SK-N-SH treated with all-trans-retinoic acid at 6 μM for 48 hours (cell line): ENCODE measurements around the gene NEDD4.

Source experiments
- ATAC-seq: fragments of 200-7000 bp; cut with Tn5 transposase; 3 replicates; pipeline ENCODE4 v1.9.1; 2020; ENCODE audit warnings: mild to moderate bottlenecking, moderate library complexity
- ARNTL ChIP-seq: fragments of 450-650 bp; formaldehyde crosslinking; IDR thresholded peaks from 2 replicates; pipeline ENCODE4 v1.5.0; 2020; ENCODE audit warnings: low read depth, mild to moderate bottlenecking, moderate library complexity, borderline replicate concordance
- BACH2 ChIP-seq: fragments of 250-450 bp; sonication (Bioruptor Pico); IDR thresholded peaks from 2 replicates; pipeline ENCODE4 v1.9.0; 2021; ENCODE audit warnings: mild to moderate bottlenecking, borderline replicate concordance
- CSDC2 ChIP-seq: fragments of 250-450 bp; sonication (Bioruptor Pico); IDR thresholded peaks from 2 replicates; pipeline ENCODE4 v1.5.0; 2020; ENCODE audit warnings: mild to moderate bottlenecking, moderate library complexity
- ESRRG ChIP-seq: fragments of 250-450 bp; sonication (Bioruptor Pico); IDR thresholded peaks from 2 replicates; pipeline ENCODE4 v1.6.1; 2021; ENCODE audit warnings: mild to moderate bottlenecking
- GLIS3 ChIP-seq: fragments of 250-450 bp; sonication (Bioruptor Pico); IDR thresholded peaks from 2 replicates; pipeline ENCODE4 v1.5.0; 2020; ENCODE audit warnings: mild to moderate bottlenecking, moderate library complexity
- OSR1 ChIP-seq: fragments of 250-450 bp; sonication (Bioruptor Pico); IDR thresholded peaks from 2 replicates; pipeline ENCODE4 v1.8.0; 2022; ENCODE audit warnings: moderate library complexity, mild to moderate bottlenecking, inconsistent platforms
- PPARA ChIP-seq: fragments of 250-450 bp; sonication (Bioruptor Pico); IDR thresholded peaks from 2 replicates; pipeline ENCODE4 v1.5.0; 2020; ENCODE audit warnings: mild to moderate bottlenecking, borderline replicate concordance
- RARB ChIP-seq: fragments of 250-450 bp; sonication (Bioruptor Pico); IDR thresholded peaks from 2 replicates; pipeline ENCODE4 v1.8.0; 2021; ENCODE audit warnings: mild to moderate bottlenecking, moderate library complexity
- SNAI2 ChIP-seq: fragments of 250-450 bp; sonication (Bioruptor Pico); IDR thresholded peaks from 2 replicates; pipeline ENCODE4 v1.5.0; 2020; ENCODE audit warnings: mild to moderate bottlenecking, moderate library complexity
- TCF4 ChIP-seq: fragments of 250-450 bp; sonication (Bioruptor Pico); IDR thresholded peaks from 2 replicates; pipeline ENCODE4 v1.8.0; 2021; ENCODE audit warnings: mild to moderate bottlenecking, moderate library complexity, borderline replicate concordance
- TOX ChIP-seq: fragments of 250-450 bp; sonication (Bioruptor Pico); IDR thresholded peaks from 2 replicates; pipeline ENCODE4 v1.8.0; 2021; ENCODE audit warnings: mild to moderate bottlenecking, moderate library complexity, borderline replicate concordance
- ZC3H10 ChIP-seq: fragments of 250-450 bp; sonication (Bioruptor Pico); IDR thresholded peaks from 2 replicates; pipeline ENCODE4 v1.5.1; 2021; ENCODE audit warnings: mild to moderate bottlenecking, moderate library complexity
- ZFP3 ChIP-seq: fragments of 250-450 bp; sonication (Bioruptor Pico); IDR thresholded peaks from 2 replicates; pipeline ENCODE4 v1.5.0; 2020; ENCODE audit warnings: mild to moderate bottlenecking, moderate library complexity
- ZFP30 ChIP-seq: fragments of 450-650 bp; formaldehyde crosslinking; IDR thresholded peaks from 2 replicates; pipeline ENCODE4 v1.5.0; 2022; ENCODE audit warnings: mild to moderate bottlenecking, moderate library complexity
- ZNF565 ChIP-seq: fragments of 450-650 bp; formaldehyde crosslinking; conservative IDR thresholded peaks from 2 replicates; pipeline ENCODE4 v1.5.0; 2020; ENCODE audit warnings: low read depth, mild to moderate bottlenecking, moderate library complexity
- ZNF70 ChIP-seq: fragments of 450-650 bp; formaldehyde crosslinking; IDR thresholded peaks from 2 replicates; pipeline ENCODE4 v1.5.0; 2020; ENCODE audit warnings: mild to moderate bottlenecking, moderate library complexity
- ZNF8 ChIP-seq: fragments of 450-650 bp; formaldehyde crosslinking; IDR thresholded peaks from 2 replicates; pipeline ENCODE4 v1.5.0; 2020; ENCODE audit warnings: mild to moderate bottlenecking, moderate library complexity
- TF ChIP-seq, protein P1 (sequence below): fragments of 250-450 bp; sonication (Bioruptor Pico); IDR thresholded peaks from 2 replicates; pipeline ENCODE4 v1.8.0; 2020; ENCODE audit warnings: mild to moderate bottlenecking, moderate library complexity, borderline replicate concordance
- TF ChIP-seq, protein P2 (sequence below): fragments of 250-450 bp; sonication (Bioruptor Pico); IDR thresholded peaks from 2 replicates; pipeline ENCODE4 v1.5.1; 2020; ENCODE audit warnings: low read depth, mild to moderate bottlenecking, moderate library complexity
- TF ChIP-seq, protein P3 (sequence below): fragments of 250-450 bp; sonication (Bioruptor Pico); IDR thresholded peaks from 2 replicates; pipeline ENCODE4 v1.5.1; 2021; ENCODE audit warnings: mild to moderate bottlenecking, moderate library complexity
- TF ChIP-seq, protein P4 (sequence below): fragments of 250-450 bp; sonication (Bioruptor Pico); IDR thresholded peaks from 2 replicates; pipeline ENCODE4 v1.5.0; 2020; ENCODE audit warnings: mild to moderate bottlenecking, moderate library complexity
- TF ChIP-seq, protein P5 (sequence below): fragments of 250-450 bp; sonication (Bioruptor Pico); IDR thresholded peaks from 2 replicates; pipeline ENCODE4 v1.8.0; 2021; ENCODE audit warnings: low read depth, mild to moderate bottlenecking, moderate library complexity, borderline replicate concordance

The NEDD4 gene

DNA sequence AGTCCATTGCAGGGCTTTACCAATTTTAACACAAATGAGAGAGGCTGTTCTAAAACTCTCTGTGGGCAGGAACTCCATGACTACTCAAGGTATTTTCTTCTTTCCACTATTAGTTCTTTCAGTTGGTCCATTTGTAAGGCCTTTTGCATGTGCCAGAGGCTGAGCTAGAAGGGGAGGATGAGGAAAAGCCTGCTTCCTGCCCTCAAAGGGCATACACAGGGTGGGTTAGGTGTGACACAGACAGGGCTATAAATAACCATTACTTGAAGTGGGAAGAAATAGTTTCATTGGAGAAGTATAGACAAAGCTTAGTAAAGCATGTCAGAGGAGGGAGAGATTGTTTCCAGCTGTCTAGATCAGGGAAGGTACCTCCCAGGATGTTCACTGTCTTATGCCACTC, 198.4 kb downstream of the NEDD4 start:
- TF ChIP-seq TCF4 (CRISPR knock-in tag) (no peak), CSDC2 (CRISPR knock-in tag) (no peak), RARB (CRISPR knock-in tag) (no peak), GLIS3 (no peak), ZFP30 (no peak), BACH2 (CRISPR knock-in tag) (no peak), ARNTL (no peak), SNAI2 (no peak), ZNF8 (no peak), TOX (CRISPR knock-in tag) (no peak), ZC3H10 (CRISPR knock-in tag) (no peak)
- TF ChIP-seq, protein P1, sequence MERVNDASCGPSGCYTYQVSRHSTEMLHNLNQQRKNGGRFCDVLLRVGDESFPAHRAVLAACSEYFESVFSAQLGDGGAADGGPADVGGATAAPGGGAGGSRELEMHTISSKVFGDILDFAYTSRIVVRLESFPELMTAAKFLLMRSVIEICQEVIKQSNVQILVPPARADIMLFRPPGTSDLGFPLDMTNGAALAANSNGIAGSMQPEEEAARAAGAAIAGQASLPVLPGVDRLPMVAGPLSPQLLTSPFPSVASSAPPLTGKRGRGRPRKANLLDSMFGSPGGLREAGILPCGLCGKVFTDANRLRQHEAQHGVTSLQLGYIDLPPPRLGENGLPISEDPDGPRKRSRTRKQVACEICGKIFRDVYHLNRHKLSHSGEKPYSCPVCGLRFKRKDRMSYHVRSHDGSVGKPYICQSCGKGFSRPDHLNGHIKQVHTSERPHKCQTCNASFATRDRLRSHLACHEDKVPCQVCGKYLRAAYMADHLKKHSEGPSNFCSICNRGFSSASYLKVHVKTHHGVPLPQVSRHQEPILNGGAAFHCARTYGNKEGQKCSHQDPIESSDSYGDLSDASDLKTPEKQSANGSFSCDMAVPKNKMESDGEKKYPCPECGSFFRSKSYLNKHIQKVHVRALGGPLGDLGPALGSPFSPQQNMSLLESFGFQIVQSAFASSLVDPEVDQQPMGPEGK (CRISPR knock-in tag): no peak
- TF ChIP-seq, protein P2, sequence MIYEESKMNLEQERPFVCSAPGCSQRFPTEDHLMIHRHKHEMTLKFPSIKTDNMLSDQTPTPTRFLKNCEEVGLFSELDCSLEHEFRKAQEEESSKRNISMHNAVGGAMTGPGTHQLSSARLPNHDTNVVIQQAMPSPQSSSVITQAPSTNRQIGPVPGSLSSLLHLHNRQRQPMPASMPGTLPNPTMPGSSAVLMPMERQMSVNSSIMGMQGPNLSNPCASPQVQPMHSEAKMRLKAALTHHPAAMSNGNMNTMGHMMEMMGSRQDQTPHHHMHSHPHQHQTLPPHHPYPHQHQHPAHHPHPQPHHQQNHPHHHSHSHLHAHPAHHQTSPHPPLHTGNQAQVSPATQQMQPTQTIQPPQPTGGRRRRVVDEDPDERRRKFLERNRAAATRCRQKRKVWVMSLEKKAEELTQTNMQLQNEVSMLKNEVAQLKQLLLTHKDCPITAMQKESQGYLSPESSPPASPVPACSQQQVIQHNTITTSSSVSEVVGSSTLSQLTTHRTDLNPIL (CRISPR knock-in tag): no peak
- TF ChIP-seq, all 23 proteins: peak for 0
- no peak for ATAC-seq

DNA sequence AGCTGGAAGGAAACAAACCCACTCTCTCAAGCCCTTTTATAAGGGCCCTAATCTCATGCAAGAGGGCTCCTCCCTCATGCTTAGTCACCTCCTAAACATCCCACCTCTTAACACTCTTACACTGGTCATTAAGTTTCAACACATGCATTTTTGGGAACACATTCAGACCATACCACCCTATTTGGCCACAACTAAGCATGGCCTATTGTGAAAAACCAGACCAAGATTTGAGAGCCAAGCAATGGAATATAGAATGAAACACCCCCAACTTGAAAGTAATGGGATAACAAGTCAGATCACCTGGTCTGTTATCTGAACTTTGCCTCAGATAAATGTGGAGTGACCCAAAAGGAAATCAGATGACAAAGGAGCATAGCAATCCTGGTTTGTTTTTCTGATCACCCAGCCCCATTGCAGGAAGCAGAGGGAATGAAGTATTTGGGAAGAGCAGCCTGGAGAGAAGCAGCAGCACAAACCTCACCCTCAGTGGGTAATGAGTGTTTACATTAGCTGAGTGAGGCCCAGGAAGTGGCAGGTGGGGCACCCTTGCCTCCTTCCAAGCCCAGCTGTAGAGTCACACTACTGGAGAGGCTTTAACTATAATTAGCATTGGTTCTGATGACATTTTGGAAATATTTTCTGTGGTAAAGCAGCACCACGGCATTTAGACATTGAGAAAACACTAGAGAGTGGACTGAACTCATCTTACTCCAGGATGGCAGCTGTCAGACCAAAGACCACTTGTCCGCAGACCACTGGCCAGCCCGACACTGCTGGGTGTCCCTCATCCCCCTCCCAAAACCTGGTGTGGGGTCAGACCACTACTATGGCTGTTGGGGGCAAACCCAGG, 201.6 kb downstream of the NEDD4 start:
- ATAC-seq: no peak
- TF ChIP-seq ZNF565 (CRISPR knock-in tag) (no peak), GLIS3 (no peak), BACH2 (CRISPR knock-in tag) (no peak), ARNTL (no peak), RARB (CRISPR knock-in tag) (no peak), ZFP3 (CRISPR knock-in tag) (no peak), ZFP30 (no peak), SNAI2 (no peak), ZC3H10 (CRISPR knock-in tag) (no peak), CSDC2 (CRISPR knock-in tag) (no peak), ESRRG (no peak), ZNF8 (no peak), TCF4 (CRISPR knock-in tag) (no peak), ZNF70 (CRISPR knock-in tag) (no peak), OSR1 (CRISPR knock-in tag) (no peak), PPARA (CRISPR knock-in tag) (no peak)
- TF ChIP-seq, protein P3, sequence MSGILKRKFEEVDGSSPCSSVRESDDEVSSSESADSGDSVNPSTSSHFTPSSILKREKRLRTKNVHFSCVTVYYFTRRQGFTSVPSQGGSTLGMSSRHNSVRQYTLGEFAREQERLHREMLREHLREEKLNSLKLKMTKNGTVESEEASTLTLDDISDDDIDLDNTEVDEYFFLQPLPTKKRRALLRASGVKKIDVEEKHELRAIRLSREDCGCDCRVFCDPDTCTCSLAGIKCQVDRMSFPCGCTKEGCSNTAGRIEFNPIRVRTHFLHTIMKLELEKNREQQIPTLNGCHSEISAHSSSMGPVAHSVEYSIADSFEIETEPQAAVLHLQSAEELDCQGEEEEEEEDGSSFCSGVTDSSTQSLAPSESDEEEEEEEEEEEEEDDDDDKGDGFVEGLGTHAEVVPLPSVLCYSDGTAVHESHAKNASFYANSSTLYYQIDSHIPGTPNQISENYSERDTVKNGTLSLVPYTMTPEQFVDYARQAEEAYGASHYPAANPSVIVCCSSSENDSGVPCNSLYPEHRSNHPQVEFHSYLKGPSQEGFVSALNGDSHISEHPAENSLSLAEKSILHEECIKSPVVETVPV (CRISPR knock-in tag): no peak
- TF ChIP-seq, protein P4, sequence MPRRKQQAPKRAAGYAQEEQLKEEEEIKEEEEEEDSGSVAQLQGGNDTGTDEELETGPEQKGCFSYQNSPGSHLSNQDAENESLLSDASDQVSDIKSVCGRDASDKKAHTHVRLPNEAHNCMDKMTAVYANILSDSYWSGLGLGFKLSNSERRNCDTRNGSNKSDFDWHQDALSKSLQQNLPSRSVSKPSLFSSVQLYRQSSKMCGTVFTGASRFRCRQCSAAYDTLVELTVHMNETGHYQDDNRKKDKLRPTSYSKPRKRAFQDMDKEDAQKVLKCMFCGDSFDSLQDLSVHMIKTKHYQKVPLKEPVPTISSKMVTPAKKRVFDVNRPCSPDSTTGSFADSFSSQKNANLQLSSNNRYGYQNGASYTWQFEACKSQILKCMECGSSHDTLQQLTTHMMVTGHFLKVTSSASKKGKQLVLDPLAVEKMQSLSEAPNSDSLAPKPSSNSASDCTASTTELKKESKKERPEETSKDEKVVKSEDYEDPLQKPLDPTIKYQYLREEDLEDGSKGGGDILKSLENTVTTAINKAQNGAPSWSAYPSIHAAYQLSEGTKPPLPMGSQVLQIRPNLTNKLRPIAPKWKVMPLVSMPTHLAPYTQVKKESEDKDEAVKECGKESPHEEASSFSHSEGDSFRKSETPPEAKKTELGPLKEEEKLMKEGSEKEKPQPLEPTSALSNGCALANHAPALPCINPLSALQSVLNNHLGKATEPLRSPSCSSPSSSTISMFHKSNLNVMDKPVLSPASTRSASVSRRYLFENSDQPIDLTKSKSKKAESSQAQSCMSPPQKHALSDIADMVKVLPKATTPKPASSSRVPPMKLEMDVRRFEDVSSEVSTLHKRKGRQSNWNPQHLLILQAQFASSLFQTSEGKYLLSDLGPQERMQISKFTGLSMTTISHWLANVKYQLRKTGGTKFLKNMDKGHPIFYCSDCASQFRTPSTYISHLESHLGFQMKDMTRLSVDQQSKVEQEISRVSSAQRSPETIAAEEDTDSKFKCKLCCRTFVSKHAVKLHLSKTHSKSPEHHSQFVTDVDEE (CRISPR knock-in tag): no peak
- TF ChIP-seq, protein P5, sequence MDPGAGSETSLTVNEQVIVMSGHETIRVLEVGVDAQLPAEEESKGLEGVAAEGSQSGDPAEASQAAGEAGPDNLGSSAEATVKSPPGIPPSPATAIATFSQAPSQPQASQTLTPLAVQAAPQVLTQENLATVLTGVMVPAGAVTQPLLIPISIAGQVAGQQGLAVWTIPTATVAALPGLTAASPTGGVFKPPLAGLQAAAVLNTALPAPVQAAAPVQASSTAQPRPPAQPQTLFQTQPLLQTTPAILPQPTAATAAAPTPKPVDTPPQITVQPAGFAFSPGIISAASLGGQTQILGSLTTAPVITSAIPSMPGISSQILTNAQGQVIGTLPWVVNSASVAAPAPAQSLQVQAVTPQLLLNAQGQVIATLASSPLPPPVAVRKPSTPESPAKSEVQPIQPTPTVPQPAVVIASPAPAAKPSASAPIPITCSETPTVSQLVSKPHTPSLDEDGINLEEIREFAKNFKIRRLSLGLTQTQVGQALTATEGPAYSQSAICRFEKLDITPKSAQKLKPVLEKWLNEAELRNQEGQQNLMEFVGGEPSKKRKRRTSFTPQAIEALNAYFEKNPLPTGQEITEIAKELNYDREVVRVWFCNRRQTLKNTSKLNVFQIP (CRISPR knock-in tag): no peak
- TF ChIP-seq, protein P2 (CRISPR knock-in tag): no peak
